ENCODE results near the gene EP400. TPM values are rescaled to one million over a fixed set of nuclear protein-coding genes. Genes with fewer than 3 reads are reported as not detected.

The EP400 gene
- total RNA-seq, 4 donors from 2014 or later: 10.1 to 23.0 (median 20.9) TPM

DNA sequence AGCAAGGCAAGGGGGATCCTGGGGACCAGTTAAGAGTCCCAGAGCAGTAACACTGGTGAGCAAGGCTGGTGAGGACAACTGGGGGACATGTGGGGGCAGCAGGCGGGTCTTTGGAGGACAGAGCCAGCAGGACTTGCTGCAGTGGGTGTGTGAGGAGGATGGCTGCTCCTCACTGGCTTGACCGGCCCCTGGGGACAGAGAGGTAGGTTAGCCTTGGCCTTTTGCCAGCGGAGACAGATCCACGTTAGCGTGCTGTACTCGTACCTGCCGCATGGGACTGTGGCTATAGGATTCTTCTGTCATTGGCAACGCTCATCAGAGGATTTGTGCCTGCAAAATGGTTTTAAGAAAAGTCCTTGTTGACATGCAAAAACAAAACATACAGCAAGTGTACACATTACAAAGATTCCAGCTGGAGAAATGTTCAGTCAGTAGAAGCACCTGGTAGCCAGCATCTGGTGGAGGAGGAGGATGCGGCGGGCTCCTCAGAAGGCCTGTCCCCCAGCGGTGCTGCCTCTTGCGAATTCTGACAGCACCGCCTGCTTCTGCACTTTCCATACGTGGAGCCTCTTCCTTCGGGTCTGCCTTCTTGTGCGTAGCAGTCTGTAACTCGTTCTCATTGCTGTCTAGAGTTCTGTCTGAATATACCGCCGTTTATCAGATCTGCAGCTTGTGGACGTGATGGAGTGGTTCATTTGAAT is 91.3 kb downstream of the EP400 start:
- no peak for DNase-seq
- intact Hi-C loops (cut with DNase I): no loop called here
- WGBS, 2 donors: 89 to 92% methylated on average over 19 to 20 of the region's 20 CpGs
- peaks cover 0 to 7% (median 0%) of the 10 kb centered on the region in 3 donors for H3K4me1 ChIP-seq
- H3K9me3 ChIP-seq: no peaks in the 10 kb centered on the region
- H3K36me3 ChIP-seq: peaks cover 30 to 100% (median 35%) of the 10 kb centered on the region in 3 donors
- H3K27ac ChIP-seq: no peak overlapping the region
- TF ChIP-seq, protein P1, sequence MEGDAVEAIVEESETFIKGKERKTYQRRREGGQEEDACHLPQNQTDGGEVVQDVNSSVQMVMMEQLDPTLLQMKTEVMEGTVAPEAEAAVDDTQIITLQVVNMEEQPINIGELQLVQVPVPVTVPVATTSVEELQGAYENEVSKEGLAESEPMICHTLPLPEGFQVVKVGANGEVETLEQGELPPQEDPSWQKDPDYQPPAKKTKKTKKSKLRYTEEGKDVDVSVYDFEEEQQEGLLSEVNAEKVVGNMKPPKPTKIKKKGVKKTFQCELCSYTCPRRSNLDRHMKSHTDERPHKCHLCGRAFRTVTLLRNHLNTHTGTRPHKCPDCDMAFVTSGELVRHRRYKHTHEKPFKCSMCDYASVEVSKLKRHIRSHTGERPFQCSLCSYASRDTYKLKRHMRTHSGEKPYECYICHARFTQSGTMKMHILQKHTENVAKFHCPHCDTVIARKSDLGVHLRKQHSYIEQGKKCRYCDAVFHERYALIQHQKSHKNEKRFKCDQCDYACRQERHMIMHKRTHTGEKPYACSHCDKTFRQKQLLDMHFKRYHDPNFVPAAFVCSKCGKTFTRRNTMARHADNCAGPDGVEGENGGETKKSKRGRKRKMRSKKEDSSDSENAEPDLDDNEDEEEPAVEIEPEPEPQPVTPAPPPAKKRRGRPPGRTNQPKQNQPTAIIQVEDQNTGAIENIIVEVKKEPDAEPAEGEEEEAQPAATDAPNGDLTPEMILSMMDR (IDR thresholded peaks at IDR 0.05): no peak
- TF ChIP-seq POLR2A (IDR thresholded peaks at IDR 0.05): no peak
- no peaks in the 10 kb centered on the region for H3K27me3 ChIP-seq
- H3K4me3 ChIP-seq: no peak overlapping the region

DNA sequence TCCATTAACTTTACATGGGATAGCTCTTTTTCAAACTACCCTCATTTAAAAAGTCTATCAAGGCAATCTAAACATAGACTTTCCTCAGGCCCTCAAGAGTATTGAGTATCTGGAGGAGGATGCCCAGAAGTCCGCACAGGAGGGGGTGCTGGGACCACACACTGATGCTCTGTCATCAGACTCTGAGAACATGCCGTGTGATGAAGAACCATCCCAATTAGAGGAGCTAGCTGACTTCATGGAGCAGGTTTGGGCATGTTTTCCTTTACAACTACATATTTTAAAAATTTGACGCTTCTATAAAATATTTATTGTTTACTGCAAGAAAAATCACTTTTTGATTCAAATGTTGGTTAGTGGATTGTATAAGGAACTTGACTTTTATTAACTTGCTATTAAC is 93.5 kb downstream of the EP400 start:
- intact Hi-C loops (cut with DNase I): no loop called here
- Histone ChIP-seq H3K27me3 (no peaks in the 10 kb centered on the region), H3K36me3 (peaks cover 30 to 100% (median 32%) of the 10 kb centered on the region in 3 donors), H3K27ac (no peak overlapping the region), H3K4me3 (no peak overlapping the region), H3K4me1 (peaks cover 0 to 7% (median 0%) of the 10 kb centered on the region in 3 donors), H3K9me3 (no peaks in the 10 kb centered on the region)
- TF ChIP-seq POLR2A (IDR thresholded peaks at IDR 0.05): no peak
- TF ChIP-seq, protein P1 (IDR thresholded peaks at IDR 0.05): no peak
- 78 to 79% methylated on average over 3 of the region's 3 CpGs for WGBS, 2 donors
- no peak for DNase-seq

DNA sequence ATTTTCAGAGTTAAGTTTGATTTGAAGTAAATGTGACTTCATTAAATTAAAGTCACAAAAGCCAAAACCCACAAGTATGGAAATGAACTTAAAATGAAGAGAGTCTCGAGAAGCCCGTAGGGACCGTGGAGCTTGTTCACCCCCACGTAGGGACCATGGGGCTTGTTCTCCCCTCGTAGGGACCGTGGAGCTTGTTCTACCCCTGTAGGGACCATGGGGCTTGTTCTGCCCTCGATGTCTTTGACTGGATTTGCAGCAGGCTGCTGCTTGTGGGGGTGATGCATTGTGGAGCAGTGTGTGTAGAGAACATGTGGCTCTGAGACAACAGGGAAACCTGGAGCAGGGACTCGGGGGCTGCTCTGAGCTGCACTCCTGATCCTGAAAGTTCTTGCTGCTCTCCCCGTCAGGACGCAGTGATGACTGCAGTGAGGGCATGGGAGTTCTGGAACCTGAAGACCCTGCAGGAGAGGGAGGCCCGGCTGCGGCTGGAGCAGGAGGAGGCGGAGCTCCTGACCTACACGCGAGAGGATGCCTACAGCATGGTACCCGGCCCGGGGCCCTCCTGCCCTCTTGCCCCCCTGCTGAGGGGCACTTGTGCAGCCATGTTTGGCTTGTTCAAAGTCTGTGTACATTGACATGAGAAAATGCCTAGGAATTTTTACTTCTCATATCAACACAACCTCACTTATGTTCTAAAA is 94.2 kb downstream of the EP400 start:
- Histone ChIP-seq H3K4me1 (peaks cover 0 to 7% (median 0%) of the 10 kb centered on the region in 3 donors), H3K36me3 (peaks cover 23 to 100% (median 27%) of the 10 kb centered on the region in 3 donors), H3K27ac (no peak overlapping the region), H3K9me3 (no peaks in the 10 kb centered on the region), H3K27me3 (no peaks in the 10 kb centered on the region), H3K4me3 (no peak overlapping the region)
- 91 to 92% methylated on average over 13 to 14 of the region's 17 CpGs for WGBS, 2 donors
- TF ChIP-seq, protein P1 (IDR thresholded peaks at IDR 0.05): no peak
- no peak for TF ChIP-seq POLR2A (IDR thresholded peaks at IDR 0.05)
- no peak for DNase-seq
- intact Hi-C loops (cut with DNase I): no loop called here

DNA sequence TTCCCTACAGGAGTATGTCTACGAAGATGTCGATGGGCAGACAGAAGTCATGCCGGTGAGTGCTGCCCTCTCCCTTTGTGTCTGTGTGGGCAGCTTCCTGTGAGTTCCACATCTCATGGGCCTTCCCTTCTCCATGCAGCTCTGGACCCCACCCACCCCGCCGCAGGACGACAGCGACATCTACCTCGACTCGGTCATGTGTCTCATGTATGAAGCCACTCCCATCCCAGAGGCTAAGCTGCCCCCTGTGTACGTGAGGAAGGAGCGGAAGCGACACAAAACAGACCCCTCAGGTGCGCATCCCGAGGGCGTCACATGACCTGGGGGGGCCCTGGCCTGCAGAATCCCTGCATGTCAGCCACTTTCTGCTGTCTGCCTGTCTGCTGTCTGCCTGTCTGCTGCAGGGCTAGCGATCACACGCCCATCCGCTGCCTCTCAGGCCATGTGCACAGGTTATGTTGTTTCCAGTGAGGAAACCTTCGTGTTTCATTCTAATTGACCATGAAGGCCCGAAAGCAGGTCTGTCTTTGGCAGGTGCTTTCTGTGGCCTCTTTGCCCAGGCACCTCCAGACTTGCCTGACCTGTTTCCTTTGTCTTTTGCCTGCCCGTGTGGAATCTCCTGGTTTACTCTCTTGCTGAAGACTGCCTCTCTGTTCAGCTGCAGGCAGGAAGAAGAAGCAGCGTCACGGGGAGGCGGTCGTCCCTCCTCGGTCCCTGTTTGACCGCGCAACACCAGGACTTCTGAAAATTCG is 95.1 kb downstream of the EP400 start:
- Histone ChIP-seq H3K4me1 (peaks cover 0 to 7% (median 0%) of the 10 kb centered on the region in 3 donors), H3K27me3 (no peaks in the 10 kb centered on the region), H3K36me3 (peaks cover 21 to 100% (median 27%) of the 10 kb centered on the region in 3 donors), H3K4me3 (no peak overlapping the region), H3K9me3 (no peaks in the 10 kb centered on the region), H3K27ac (no peak overlapping the region)
- WGBS, 2 donors: 78 to 82% methylated on average over 17 to 22 of the region's 29 CpGs
- intact Hi-C loops (cut with DNase I): no loop called here
- no peak for TF ChIP-seq POLR2A (IDR thresholded peaks at IDR 0.05)
- TF ChIP-seq, protein P1 (IDR thresholded peaks at IDR 0.05): no peak
- no peak for DNase-seq
